Measurements from ENCODE around the gene HINT3.
"Not testable (repeated sequence)": the region's sequence is repeated elsewhere in the genome, so short reads cannot be mapped to it uniquely, and the experiment has no call there.

HINT3 gene

DNA sequence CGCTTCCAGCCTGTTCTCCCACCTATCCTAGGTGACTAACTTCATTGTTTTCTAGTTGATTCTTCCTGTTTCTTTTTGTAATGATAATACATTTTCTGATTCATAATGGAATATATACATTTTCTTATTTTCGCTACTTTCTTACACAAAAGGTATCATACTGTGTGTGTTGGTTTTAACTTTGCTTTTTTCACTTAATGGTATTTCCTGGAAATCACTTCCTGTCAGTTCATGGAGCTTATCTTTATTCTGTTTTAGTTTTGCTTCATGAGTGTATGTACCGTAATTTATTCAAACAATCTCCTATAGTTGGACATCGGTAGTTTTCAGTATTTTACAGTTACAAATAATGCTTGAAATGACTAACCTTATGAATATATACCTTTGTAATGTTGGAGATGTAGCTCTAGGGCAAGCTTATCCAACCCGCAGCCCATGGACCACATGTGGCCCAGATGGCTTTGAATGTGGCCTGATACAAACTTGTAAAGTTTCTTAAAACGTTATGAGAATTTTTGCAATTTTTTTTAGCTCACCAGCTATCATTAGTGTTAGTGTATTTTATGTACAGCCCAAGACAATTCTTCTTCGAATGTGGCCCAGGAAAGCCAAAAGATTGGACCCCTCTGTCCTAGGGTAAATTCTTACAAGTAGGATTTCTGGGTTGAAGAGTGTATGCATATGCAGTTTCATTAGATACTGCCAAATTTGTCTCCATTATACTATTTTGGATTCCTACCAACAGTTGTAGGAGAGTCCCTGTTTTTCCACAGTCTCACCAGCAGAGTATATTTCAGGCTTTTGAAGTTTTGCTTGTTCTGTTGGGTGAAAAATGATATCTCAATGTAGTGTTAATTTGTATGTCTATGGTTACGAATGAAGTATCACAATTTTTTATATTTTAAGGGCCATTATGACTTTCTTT lies 46.4 kb downstream of the HINT3 start:
- no peak for DNase-seq (ENCODE audit: low spot score)

DNA sequence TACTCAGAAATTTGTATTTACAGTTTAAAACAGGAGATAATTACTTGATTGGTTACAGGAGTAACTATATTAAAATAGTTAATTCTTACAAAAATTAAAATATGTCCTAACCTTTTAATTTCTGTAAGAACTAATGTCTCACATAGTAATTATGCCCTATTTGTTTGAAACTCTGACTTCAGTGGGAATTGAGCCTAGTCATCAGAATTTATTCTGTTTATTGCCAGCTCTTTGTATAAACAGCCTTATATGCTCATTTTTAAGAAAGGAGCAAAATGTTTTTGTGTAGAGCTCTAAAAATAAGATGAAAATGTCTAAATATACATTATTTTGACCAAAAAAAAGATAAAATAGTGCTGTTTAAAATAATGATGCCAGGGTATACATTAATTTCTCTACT lies 51.2 kb downstream of the HINT3 start:
- no peak for DNase-seq (ENCODE audit: low spot score)

DNA sequence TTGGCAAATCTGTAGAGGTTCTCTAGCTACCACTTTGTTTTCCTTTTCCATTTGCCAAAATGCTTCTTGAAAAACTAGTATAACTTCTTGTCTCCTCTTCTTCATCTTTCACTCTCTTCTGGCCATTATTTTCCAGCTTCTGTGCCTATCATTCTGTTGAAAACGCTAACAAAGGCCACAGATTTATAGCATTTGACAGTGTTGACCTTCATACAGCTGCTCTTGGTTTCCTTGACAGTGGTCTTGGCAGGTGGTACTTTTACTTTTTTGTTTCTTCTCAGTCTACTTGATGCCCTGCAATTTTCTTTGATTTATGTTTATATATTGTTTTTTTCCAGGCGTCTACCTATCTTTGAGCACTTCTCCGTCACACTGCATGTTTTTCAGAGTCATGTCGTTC lies 53.5 kb downstream of the HINT3 start:
- no peak for DNase-seq (ENCODE audit: low spot score)

DNA sequence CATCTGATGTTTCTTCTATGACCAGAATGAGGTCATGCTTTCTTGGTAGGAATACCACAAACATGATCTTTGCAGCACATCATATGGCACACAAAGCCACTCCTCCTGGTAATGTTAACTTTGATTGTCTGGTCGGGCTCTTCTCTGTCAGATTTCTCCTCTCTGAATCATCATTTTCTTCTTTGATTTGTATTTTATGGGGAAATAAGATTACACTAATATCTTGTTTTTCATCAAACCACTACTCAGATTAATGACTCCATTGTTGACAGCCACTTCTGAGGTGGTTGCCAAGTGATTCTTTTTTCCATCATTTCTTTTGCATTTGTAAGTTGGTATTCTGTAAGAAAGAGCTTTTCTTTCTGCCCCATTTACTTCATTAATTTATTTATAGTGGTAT lies 59.3 kb downstream of the HINT3 start:
- DNase-seq (ENCODE audit: low spot score) = no peak

DNA sequence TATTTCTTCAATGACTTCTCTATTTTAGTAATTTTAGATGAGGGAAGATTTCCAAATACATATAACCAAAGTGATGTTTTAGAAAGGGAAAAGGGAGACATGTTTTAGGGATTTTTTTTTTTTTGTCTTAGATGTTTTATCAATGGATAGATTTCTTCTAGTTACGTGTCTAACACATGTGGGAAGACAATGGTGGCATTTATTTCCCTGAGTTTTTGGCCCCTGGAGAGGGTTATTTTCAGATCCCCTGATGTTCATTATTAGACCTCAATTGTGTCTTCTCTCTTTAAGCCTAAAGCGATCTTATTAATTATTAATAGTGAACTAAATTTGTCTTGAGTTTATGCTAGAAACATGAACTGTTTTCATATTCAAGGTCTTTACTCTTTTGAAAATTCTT lies 60.0 kb downstream of the HINT3 start:
- DNase-seq (ENCODE audit: low spot score) = no peak

DNA sequence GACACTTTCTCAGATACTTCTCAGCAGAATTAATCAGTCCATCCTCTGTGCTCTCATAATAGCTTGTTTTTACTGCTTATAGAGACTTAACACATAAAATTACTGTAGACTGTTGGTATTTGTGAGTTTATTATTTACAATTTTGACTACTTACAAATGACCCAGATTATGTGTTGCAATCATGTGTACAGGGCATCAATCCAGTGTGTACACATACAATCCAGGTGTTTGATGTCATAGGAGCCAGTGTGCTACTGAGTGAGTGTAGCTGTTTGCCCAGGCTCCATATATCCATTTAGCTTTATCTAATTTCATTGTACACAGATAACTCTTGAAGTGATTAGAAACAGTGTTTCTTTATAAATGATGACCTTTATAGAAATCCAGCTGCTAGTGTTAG lies 61.1 kb downstream of the HINT3 start:
- no peak for DNase-seq (ENCODE audit: low spot score)

DNA sequence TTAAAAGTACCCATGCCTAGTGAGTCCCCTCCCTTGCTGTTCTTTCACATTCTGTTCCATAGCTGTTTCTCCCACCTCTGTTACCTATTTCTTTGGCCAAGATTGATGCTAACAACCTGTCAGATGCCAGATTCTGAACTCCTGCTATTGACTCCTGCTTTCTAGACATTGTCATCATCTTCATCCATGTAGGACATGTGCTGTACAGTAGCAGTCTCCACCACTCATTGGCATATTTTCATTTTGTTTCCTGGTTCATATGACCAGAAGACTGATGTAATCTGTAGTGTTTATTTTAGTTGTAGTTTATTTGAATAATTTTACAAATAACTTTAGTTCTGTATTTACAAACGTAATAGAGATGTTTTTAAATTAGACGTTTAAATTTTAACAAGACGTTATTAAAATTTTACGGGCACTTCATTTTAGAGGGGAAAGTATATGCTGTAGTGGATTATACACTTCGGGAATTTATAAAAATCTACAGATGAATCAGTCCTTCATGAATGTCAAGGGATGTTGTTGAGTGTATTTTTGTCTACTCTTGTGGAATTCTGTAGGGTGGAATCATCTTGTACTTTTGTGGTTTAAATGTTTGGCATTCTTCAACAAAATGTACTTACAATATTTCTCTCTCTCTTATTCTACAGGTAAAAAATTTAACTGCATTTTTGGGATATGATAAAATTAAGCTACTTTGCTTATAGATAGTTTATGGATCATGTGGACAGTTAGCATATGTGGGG lies 63.9 kb downstream of the HINT3 start:
- DNase-seq (ENCODE audit: low spot score) = no peak

DNA sequence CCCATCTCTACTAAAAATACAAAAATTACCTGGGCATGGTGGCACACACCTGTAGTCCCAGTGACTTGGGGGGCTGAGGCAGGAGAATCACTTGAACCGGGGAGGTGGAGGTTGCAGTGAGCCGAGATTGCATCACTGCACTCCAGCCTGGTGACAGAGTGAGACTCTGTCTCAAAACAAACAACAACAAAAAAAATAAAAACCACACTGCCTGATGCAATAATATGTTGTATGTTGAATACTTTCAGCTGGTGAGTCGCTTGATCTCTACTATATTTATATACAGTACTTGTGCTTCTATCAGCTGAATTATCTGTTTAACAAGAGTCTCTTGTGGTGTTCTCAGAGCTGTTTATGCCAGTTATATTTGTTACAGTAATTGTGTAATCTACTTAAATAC lies 66.9 kb downstream of the HINT3 start:
- not testable (repeated sequence) for DNase-seq (ENCODE audit: low spot score)

DNA sequence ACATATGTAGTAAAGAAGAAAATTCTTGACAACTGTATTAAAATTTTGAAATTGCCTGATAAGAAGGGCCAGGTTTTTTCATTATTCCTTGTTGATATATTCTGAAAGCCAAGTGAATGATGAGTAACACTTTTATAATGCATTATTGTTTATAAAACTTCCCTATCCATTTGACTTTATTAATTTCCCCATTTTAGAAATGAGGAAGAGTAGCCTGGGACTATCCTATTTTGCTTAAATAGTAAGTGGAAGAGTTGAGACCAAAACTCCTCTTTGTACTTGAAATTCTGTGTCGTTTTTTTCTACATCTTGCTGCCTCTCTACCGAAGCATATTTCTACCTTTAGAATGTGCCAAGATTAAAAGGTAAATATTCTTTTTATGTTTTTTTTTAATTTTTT lies 69.4 kb downstream of the HINT3 start:
- DNase-seq (ENCODE audit: low spot score) = no peak

DNA sequence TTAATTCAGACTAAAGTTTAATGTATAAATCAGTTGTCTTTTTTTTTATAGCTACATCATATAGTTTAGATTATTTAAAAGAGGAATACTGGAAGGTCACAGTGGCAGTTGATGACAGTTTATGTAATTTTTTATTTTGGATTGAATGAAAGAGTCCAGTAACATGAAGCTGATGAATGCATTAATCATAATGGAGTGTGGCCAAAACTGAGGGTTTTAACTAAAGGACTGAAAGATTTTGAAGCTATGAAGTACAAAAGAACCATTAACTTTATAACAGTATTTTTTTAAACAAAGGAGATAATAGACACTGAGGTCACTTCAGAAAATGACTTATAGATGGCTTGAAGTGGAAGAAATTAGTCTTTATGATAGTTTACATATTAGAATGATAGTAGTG lies 71.0 kb downstream of the HINT3 start:
- DNase-seq (ENCODE audit: low spot score) = no peak

Measured in NAMALWA (cell line).